H1 (cell line): Measurements from ENCODE around the gene NME3.

Experiments
- CREB1 ChIP-seq: IDR thresholded peaks from 2 replicates; pipeline ENCODE4 v1.6.1; 2012; ENCODE audit warnings: inconsistent platforms
- CTCF ChIP-seq, 3 experiments: IDR thresholded peaks; 1 replicate in 2 of 3; 2 replicates in 1 of 3; pipeline versions ENCODE4 v1.5.1 to v1.6.1; 2011; ENCODE audit warnings: low read length in 3 of 3, mild to moderate bottlenecking in 3 of 3, inconsistent platforms in 2 of 3, low read depth in 1 of 3, moderate library complexity in 1 of 3; ENCODE audit not compliant: insufficient read depth in 1 of 3; ENCODE audit errors: control extremely low read depth in 1 of 3
- POLR2A ChIP-seq, 2 experiments: IDR thresholded peaks; 1 replicate in 1 of 2; 2 replicates in 1 of 2; pipeline ENCODE4 v1.6.1; 2011; ENCODE audit warnings: low read depth in 2 of 2, low read length in 2 of 2, mild to moderate bottlenecking in 2 of 2; ENCODE audit errors: control extremely low read depth in 1 of 2
- POLR2AphosphoS5 ChIP-seq: IDR thresholded peaks from 2 replicates; pipeline ENCODE4 v1.6.1; 2011; ENCODE audit warnings: low read depth, low read length
- RAD21 ChIP-seq, 2 experiments: IDR thresholded peaks in 1 of 2; conservative IDR thresholded peaks in 1 of 2; 2 replicates each; pipeline ENCODE4 v1.6.1; 2011; ENCODE audit warnings: low read depth in 2 of 2, low read length in 2 of 2, improper control_type of control experiment in 1 of 2, inconsistent platforms in 1 of 2, mild to moderate bottlenecking in 1 of 2, moderate library complexity in 1 of 2
- SIX5 ChIP-seq: IDR thresholded peaks from 2 replicates; pipeline ENCODE4 v1.6.1; 2011; ENCODE audit warnings: mild to moderate bottlenecking, low read depth, low read length
- SP1 ChIP-seq: IDR thresholded peaks from 2 replicates; pipeline ENCODE4 v1.6.1; 2011; ENCODE audit warnings: low read depth, low read length
- SRF ChIP-seq: IDR thresholded peaks from 2 replicates; pipeline ENCODE4 v1.6.1; 2011; ENCODE audit warnings: mild to moderate bottlenecking, low read depth, low read length, moderate library complexity
- USF2 ChIP-seq: IDR thresholded peaks from 2 replicates; pipeline ENCODE4 v1.6.1; 2011; ENCODE audit warnings: low read length, improper control_type of control experiment
- YY1 ChIP-seq: IDR thresholded peaks from 2 replicates; pipeline ENCODE4 v1.6.1; 2011; ENCODE audit warnings: low read depth, mild to moderate bottlenecking, low read length

GRCh38 chr16:1740781-1741490, 30.4 kb downstream of the NME3 start:
- TF ChIP-seq SP1 (no peak), RAD21 (IDR thresholded peaks at IDR 0.05 in 1 of 2, conservative IDR thresholded peaks at IDR 0.05 in 1 of 2; ENCODE audit: low read depth in 2 of 2, low read length in 2 of 2) (no peak), CTCF (IDR thresholded peaks at IDR 0.05; ENCODE audit: control extremely low read depth in 1 of 3, insufficient read depth in 1 of 3, low read depth in 1 of 3, low read length in 3 of 3) (no peak), YY1 (no peak), POLR2AphosphoS5 (no peak), USF2 (no peak), CREB1 (no peak), POLR2A (IDR thresholded peaks at IDR 0.05; ENCODE audit: control extremely low read depth in 1 of 2, low read depth in 2 of 2, low read length in 2 of 2) (no peak), SIX5 (no peak), SRF (no peak)
